Stomach smooth muscle (tissue), 2 donors: ENCODE results near the gene KCNK3.

Source experiments
- H3K27ac ChIP-seq: one replicate; pipeline ENCODE4 v1.7.0; 2013; ENCODE audit warnings: mild to moderate bottlenecking, low read length, inconsistent platforms
- H3K27me3 ChIP-seq, 2 donors: one replicate each; pipeline ENCODE4 v1.7.0; 2013; ENCODE audit warnings: low read length in 2 of 2; ENCODE audit not compliant: insufficient read depth in 2 of 2, control insufficient read depth in 1 of 2
- H3K36me3 ChIP-seq, 2 donors: one replicate each; pipeline ENCODE4 v1.7.0; 2013; ENCODE audit warnings: low read length in 2 of 2; ENCODE audit not compliant: control insufficient read depth in 2 of 2, insufficient read depth in 2 of 2
- H3K4me1 ChIP-seq: one replicate; pipeline ENCODE4 v1.7.0; 2013; ENCODE audit warnings: low read length; ENCODE audit not compliant: control insufficient read depth, insufficient read depth
- H3K4me3 ChIP-seq, 2 donors: one replicate each; pipeline ENCODE4 v1.7.0; 2013; ENCODE audit warnings: low read length in 2 of 2
- H3K9ac ChIP-seq, 2 donors: one replicate each; pipeline ENCODE4 v1.7.0; 2013; ENCODE audit warnings: low read length in 2 of 2, mild to moderate bottlenecking in 1 of 2
- H3K9me3 ChIP-seq, 2 donors: one replicate each; pipeline ENCODE4 v1.7.0; 2013; ENCODE audit warnings: low read length in 2 of 2; ENCODE audit not compliant: control insufficient read depth in 2 of 2
- donor health status: healthy.
- donor health status: Pancreatic carcinoma.

KCNK3 gene

DNA sequence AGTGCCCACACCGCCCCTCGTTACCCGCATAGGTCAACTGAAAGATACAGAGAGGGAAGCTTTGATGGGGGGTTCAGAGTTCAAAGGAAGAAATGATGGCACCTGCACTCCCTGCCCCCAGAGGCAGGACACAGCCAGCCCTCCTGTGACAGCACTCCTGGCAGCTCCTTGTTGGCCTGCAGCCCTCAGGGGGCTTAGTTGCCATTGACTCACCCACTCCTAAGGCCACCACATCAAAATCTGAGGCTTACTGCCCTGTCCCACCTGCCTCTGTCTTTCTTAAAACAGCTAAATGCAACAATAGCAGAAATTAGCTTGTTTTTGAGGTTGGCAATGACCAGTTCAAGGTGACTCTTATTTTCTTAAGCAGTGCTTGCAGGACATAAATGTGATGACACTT is 39.9 kb downstream of the KCNK3 start:
- Histone ChIP-seq H3K36me3 (no peaks in the 10 kb centered on the region), H3K4me1 (peaks cover 3% of the 10 kb centered on the region), H3K27ac (no peak overlapping the region), H3K9me3 (no peaks in the 10 kb centered on the region), H3K4me3 (no peak overlapping the region), H3K9ac (no peak overlapping the region), H3K27me3 (peaks cover 0 to 2% of the 10 kb centered on the region in 2 donors)

GRCh38 chr2:26733413-26733812 is 40.9 kb downstream of the KCNK3 start:
- Histone ChIP-seq H3K36me3 (no peaks in the 10 kb centered on the region), H3K4me1 (peaks cover 3% of the 10 kb centered on the region), H3K27me3 (peaks cover 0 to 2% of the 10 kb centered on the region in 2 donors), H3K27ac (no peak overlapping the region), H3K4me3 (no peak overlapping the region), H3K9ac (no peak overlapping the region), H3K9me3 (no peaks in the 10 kb centered on the region)

- Histone ChIP-seq H3K27ac (no peak overlapping the region), H3K9ac (no peak overlapping the region), H3K4me1 (peaks cover 3% of the 10 kb centered on the region), H3K27me3 (peaks cover 0 to 2% of the 10 kb centered on the region in 2 donors), H3K9me3 (no peaks in the 10 kb centered on the region), H3K36me3 (no peaks in the 10 kb centered on the region), H3K4me3 (no peak overlapping the region)
These were observed 42.6 kb downstream of the KCNK3 start for GRCh38 chr2:26735097-26735496.

- Histone ChIP-seq H3K4me1 (peaks cover 3% of the 10 kb centered on the region), H3K27ac (no peak overlapping the region), H3K9ac (no peak overlapping the region), H3K4me3 (no peak overlapping the region), H3K9me3 (no peaks in the 10 kb centered on the region), H3K27me3 (peaks cover 0 to 2% of the 10 kb centered on the region in 2 donors), H3K36me3 (no peaks in the 10 kb centered on the region)
These were observed 43.5 kb downstream of the KCNK3 start for GRCh38 chr2:26735883-26736588.

GRCh38 chr2:26737221-26737620 is 44.7 kb downstream of the KCNK3 start:
- no peak overlapping the region for H3K4me3 ChIP-seq
- H3K9me3 ChIP-seq: no peaks in the 10 kb centered on the region
- no peaks in the 10 kb centered on the region for H3K36me3 ChIP-seq
- H3K4me1 ChIP-seq: peaks cover 3% of the 10 kb centered on the region
- no peak overlapping the region for H3K27ac ChIP-seq
- H3K9ac ChIP-seq: no peak overlapping the region
- peaks cover 0 to 2% of the 10 kb centered on the region in 2 donors for H3K27me3 ChIP-seq

DNA sequence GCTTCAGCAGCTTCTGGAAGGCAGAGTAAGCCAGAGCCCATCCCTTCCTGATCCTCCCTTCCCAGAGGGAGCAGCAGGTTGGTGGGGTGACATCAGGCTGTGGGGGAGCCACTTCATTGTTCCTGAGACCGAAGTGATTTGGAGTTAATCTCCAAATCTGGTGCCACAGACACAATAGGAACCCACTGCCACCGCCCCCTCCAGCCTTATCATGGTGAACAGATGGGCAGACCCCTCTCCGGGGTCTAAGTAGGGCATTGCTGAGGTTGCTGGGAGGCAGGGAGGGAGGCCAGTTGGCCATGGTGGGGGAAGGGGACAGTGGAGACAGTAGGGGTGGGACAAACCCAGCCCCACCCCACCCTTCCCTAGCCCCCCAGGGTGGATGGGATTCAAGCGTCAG is 46.0 kb downstream of the KCNK3 start:
- no peak overlapping the region for H3K4me3 ChIP-seq
- no peaks in the 10 kb centered on the region for H3K36me3 ChIP-seq
- H3K9ac ChIP-seq: no peak overlapping the region
- no peaks in the 10 kb centered on the region for H3K9me3 ChIP-seq
- H3K27ac ChIP-seq: no peak overlapping the region
- peaks cover 0 to 2% of the 10 kb centered on the region in 2 donors for H3K27me3 ChIP-seq
- peaks cover 3% of the 10 kb centered on the region for H3K4me1 ChIP-seq

DNA sequence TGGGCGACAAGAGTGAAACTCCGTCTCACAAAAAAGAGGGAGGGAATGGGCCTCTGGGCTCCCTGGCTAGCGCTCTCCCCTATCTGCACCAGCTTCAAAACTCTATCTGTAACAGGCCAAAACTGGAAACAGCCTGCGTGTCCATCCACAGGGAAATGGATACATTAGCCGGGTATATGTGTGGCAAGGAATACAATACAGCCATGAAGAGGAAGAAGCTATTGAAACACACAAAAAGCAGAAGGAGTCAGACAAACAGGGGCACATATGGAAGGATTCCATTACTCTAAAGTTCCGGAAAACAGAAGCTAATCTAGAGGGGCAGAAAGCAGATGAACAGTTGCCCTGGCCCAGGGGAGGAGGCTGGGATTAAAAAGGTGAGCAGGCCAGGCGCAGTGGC is 47.0 kb downstream of the KCNK3 start:
- Histone ChIP-seq H3K27ac (no peak overlapping the region), H3K9me3 (no peaks in the 10 kb centered on the region), H3K4me3 (no peak overlapping the region), H3K27me3 (peaks cover 0 to 2% of the 10 kb centered on the region in 2 donors), H3K4me1 (peaks cover 3% of the 10 kb centered on the region), H3K9ac (no peak overlapping the region), H3K36me3 (no peaks in the 10 kb centered on the region)

DNA sequence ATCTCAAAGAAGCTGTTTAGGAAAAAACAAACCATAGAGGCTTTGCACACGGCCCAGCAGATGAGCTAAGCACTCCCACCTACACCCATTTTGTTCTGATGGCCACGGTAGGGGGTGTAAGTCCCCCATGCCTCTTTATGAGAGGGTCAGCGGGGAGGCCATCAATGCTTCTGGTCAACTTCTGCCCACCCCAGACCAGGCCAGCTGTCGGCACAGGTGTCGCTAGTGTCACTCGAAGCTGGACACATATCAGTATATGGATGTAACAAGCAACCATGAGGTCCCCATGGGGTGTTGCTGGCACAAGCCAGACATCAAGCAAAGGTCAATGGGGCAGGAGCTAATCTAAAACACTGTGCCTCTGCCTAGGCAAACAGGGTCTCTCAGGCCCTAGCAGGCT is 47.8 kb downstream of the KCNK3 start:
- peaks cover 3% of the 10 kb centered on the region for H3K4me1 ChIP-seq
- H3K27me3 ChIP-seq: peaks cover 0 to 2% of the 10 kb centered on the region in 2 donors
- H3K9me3 ChIP-seq: no peaks in the 10 kb centered on the region
- no peak overlapping the region for H3K4me3 ChIP-seq
- H3K9ac ChIP-seq: no peak overlapping the region
- H3K27ac ChIP-seq: no peak overlapping the region
- H3K36me3 ChIP-seq: no peaks in the 10 kb centered on the region

- H3K4me3 ChIP-seq: no peak overlapping the region
- H3K9ac ChIP-seq: no peak overlapping the region
- peaks cover 3% of the 10 kb centered on the region for H3K4me1 ChIP-seq
These were observed 48.4 kb downstream of the KCNK3 start for GRCh38 chr2:26740890-26741302.

DNA sequence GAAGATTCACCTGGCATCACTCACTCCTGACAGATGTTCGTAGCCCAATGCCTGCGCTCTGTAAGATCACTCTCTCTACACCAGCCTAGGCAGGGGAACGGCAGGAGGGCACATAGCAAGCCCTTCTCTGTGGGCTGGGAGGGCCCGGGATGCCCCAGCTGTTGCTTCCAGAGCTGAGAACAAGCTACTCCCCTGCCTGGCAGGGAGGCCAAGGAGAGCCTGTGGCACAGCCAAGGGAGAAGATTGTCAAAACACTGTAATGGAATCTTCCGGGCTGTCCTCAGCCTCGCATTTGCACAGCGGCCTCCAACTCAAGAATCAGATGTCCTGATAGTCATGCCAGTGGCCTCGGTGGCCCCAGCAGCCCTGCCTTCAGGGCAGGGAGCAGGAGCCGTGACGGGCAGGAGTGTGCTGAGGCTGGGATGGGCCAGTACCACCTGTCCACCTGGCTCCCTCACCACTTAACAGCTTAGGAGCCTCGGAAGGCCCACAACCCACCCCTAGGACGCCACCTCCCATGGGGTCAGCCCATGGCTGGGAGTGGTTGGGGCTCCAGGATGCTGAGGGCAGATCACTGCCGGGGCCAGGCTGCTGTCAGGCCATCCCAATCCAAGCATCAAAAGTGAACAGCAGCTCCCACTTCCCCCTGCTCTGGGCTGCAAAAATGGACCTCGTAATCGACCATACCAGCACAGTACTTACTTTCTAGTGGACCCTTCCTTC is 49.7 kb downstream of the KCNK3 start:
- Histone ChIP-seq H3K9me3 (no peaks in the 10 kb centered on the region), H3K9ac (no peak overlapping the region), H3K36me3 (no peaks in the 10 kb centered on the region), H3K4me3 (no peak overlapping the region), H3K27ac (no peak overlapping the region), H3K27me3 (peaks cover 0 to 2% of the 10 kb centered on the region in 2 donors), H3K4me1 (no peaks in the 10 kb centered on the region)

More at GRCh38 chr2:26740890-26741302, 48.4 kb downstream of the KCNK3 start:
- H3K27me3 ChIP-seq: peaks cover 0 to 2% of the 10 kb centered on the region in 2 donors
- H3K36me3 ChIP-seq: no peaks in the 10 kb centered on the region
- no peak overlapping the region for H3K27ac ChIP-seq
- H3K9me3 ChIP-seq: no peaks in the 10 kb centered on the region

GRCh38 chr2:26743852-26744251 is 51.3 kb downstream of the KCNK3 start:
- no peaks in the 10 kb centered on the region for H3K9me3 ChIP-seq
- H3K27me3 ChIP-seq: no peaks in the 10 kb centered on the region
- no peaks in the 10 kb centered on the region for H3K4me1 ChIP-seq
- no peak overlapping the region for H3K9ac ChIP-seq
- H3K27ac ChIP-seq: no peak overlapping the region
- no peaks in the 10 kb centered on the region for H3K36me3 ChIP-seq
- H3K4me3 ChIP-seq: no peak overlapping the region
